ENCODE results near the gene HDAC11. TPM values are rescaled to one million over a fixed set of nuclear protein-coding genes. Genes with fewer than 3 reads are reported as not detected.

The HDAC11 gene
- total and polyA plus RNA-seq, 2 of the 13 experiments (the other 11 are each of a cell fraction or from before 2014, with no cell fraction given): 13.7 to 33.1 TPM

DNA sequence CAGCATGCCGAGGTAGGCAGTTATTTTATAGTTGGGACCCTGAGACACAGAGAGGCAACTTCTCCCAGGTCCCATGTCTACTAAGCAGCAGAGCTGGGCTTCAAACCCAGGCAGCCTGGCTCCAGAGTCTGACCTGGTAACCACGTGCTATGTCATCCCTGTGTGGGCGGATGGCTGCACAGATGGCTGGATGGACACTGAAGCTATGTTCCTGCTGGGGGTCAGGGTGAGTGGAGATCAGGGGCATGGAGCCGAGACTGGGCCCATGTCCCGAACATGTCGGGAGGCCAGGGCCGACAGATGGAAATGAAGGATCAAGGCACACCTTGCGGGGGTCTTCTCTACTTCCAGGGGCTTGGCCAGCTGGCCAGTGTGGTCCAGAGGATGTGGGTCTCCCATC, 59.6 kb downstream of the HDAC11 start (continued):
- TF ChIP-seq, protein P1, sequence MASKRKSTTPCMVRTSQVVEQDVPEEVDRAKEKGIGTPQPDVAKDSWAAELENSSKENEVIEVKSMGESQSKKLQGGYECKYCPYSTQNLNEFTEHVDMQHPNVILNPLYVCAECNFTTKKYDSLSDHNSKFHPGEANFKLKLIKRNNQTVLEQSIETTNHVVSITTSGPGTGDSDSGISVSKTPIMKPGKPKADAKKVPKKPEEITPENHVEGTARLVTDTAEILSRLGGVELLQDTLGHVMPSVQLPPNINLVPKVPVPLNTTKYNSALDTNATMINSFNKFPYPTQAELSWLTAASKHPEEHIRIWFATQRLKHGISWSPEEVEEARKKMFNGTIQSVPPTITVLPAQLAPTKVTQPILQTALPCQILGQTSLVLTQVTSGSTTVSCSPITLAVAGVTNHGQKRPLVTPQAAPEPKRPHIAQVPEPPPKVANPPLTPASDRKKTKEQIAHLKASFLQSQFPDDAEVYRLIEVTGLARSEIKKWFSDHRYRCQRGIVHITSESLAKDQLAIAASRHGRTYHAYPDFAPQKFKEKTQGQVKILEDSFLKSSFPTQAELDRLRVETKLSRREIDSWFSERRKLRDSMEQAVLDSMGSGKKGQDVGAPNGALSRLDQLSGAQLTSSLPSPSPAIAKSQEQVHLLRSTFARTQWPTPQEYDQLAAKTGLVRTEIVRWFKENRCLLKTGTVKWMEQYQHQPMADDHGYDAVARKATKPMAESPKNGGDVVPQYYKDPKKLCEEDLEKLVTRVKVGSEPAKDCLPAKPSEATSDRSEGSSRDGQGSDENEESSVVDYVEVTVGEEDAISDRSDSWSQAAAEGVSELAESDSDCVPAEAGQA (IDR thresholded peaks at IDR 0.05; ENCODE audit: low read depth): no peak
- TF ChIP-seq, protein P1 (CRISPR knock-in tag; IDR thresholded peaks at IDR 0.05; ENCODE audit: borderline replicate concordance): no peak
- TF ChIP-seq ATM (IDR thresholded peaks at IDR 0.05; ENCODE audit: borderline replicate concordance): no peak
- no peak for TF ChIP-seq MEIS1 (CRISPR knock-in tag; IDR thresholded peaks at IDR 0.05; ENCODE audit: borderline replicate concordance)
- TF ChIP-seq RNF2 (conservative IDR thresholded peaks at IDR 0.05; ENCODE audit: low read depth): no peak
- no peak for TF ChIP-seq DR1 (CRISPR knock-in tag; IDR thresholded peaks at IDR 0.05)
- no peak for TF ChIP-seq ZNF768 (CRISPR knock-in tag; IDR thresholded peaks at IDR 0.05)
- TF ChIP-seq THYN1 (CRISPR knock-in tag; IDR thresholded peaks at IDR 0.05; ENCODE audit: borderline replicate concordance, low read depth): no peak
- TF ChIP-seq ZNF34 (CRISPR knock-in tag; IDR thresholded peaks at IDR 0.05; ENCODE audit: borderline replicate concordance): no peak
- TF ChIP-seq ZNF660 (CRISPR knock-in tag; IDR thresholded peaks at IDR 0.05; ENCODE audit: borderline replicate concordance, low read depth): no peak
- TF ChIP-seq NFRKB (IDR thresholded peaks at IDR 0.05): no peak

Measured in HepG2 (cell line).